ENCODE data around the gene CSPG4. TPM values are rescaled to one million over a fixed set of nuclear protein-coding genes. Genes with fewer than 3 reads are reported as not detected.

Gene CSPG4
- total RNA-seq, 1 donor from 2014 or later, result 0.07 TPM

- no peak overlapping the region for H3K4me3 Mint-ChIP-seq
- H3K36me3 Mint-ChIP-seq, result peaks cover 6% of the 10 kb centered on the region
- H3K27ac ChIP-seq, result no peak overlapping the region
- no peaks in the 10 kb centered on the region for H3K4me1 ChIP-seq
- TF ChIP-seq CTCF (IDR thresholded peaks at IDR 0.05) (no peak), EZH2 (IDR thresholded peaks at IDR 0.05) (no peak), EZH2phosphoT487 (IDR thresholded peaks at IDR 0.05) (no peak)
- peaks cover 3% of the 10 kb centered on the region for H3K4me1 Mint-ChIP-seq
- no peaks in the 10 kb centered on the region for H3K9me3 ChIP-seq (ENCODE audit: low read depth)
- H3K27me3 Mint-ChIP-seq (ENCODE audit: insufficient read depth, low read depth), result no peaks in the 10 kb centered on the region
- no peaks in the 10 kb centered on the region for H3K9me3 Mint-ChIP-seq
- no peaks in the 10 kb centered on the region for H3K27me3 ChIP-seq
- H2AFZ ChIP-seq (replicated peaks), result no peak overlapping the region
- no peaks in the 10 kb centered on the region for H3F3A ChIP-seq (ENCODE audit: low read depth)
- peaks cover 43% of the 10 kb centered on the region for H4K20me1 ChIP-seq (ENCODE audit: low read depth)
- no peak overlapping the region for H3K4me3 ChIP-seq
- no peak overlapping the region for H3K4me2 ChIP-seq
- no peak for DNase-seq (ENCODE audit: low spot score)
- no peak overlapping the region for H3K27ac Mint-ChIP-seq
- no peak overlapping the region for H3K9ac ChIP-seq
- peaks cover 10% of the 10 kb centered on the region for H3K79me2 ChIP-seq (ENCODE audit: low read depth)
- H3K36me3 ChIP-seq, result no peaks in the 10 kb centered on the region
Measured at GRCh38 chr15:75659141-75659771, 53.4 kb downstream of the CSPG4 start.

GRCh38 chr15:75656813-75657212 lies 55.8 kb downstream of the CSPG4 start:
- peaks cover 6% of the 10 kb centered on the region for H3K36me3 Mint-ChIP-seq
- Histone ChIP-seq H3K27me3 (no peaks in the 10 kb centered on the region), H3K9ac (no peak overlapping the region), H3K4me1 (peaks cover 18% of the 10 kb centered on the region), H3K4me3 (no peak overlapping the region), H3K27ac (no peak overlapping the region), H3K4me2 (no peak overlapping the region), H2AFZ (replicated peaks) (no peak overlapping the region), H3K9me3 (ENCODE audit: low read depth) (no peaks in the 10 kb centered on the region), H3F3A (ENCODE audit: low read depth) (no peaks in the 10 kb centered on the region), H4K20me1 (ENCODE audit: low read depth) (peaks cover 66% of the 10 kb centered on the region), H3K36me3 (no peaks in the 10 kb centered on the region), H3K79me2 (ENCODE audit: low read depth) (peaks cover 33% of the 10 kb centered on the region)
- no peaks in the 10 kb centered on the region for H3K27me3 Mint-ChIP-seq (ENCODE audit: insufficient read depth, low read depth)
- H3K4me1 Mint-ChIP-seq, result peaks cover 20% of the 10 kb centered on the region
- no peak overlapping the region for H3K27ac Mint-ChIP-seq
- H3K4me3 Mint-ChIP-seq, result no peak overlapping the region
- no peaks in the 10 kb centered on the region for H3K9me3 Mint-ChIP-seq
- no peak for DNase-seq (ENCODE audit: low spot score)
- no peak for TF ChIP-seq EZH2 (IDR thresholded peaks at IDR 0.05)
- no peak for TF ChIP-seq CTCF (IDR thresholded peaks at IDR 0.05)
- no peak for TF ChIP-seq EZH2phosphoT487 (IDR thresholded peaks at IDR 0.05)

GRCh38 chr15:75656331-75656730 lies 56.3 kb downstream of the CSPG4 start:
- Histone ChIP-seq H3K79me2 (ENCODE audit: low read depth) (peaks cover 38% of the 10 kb centered on the region), H3K27ac (no peak overlapping the region), H3K9me3 (ENCODE audit: low read depth) (no peaks in the 10 kb centered on the region), H3K4me1 (peaks cover 23% of the 10 kb centered on the region), H3K4me2 (no peak overlapping the region), H3F3A (ENCODE audit: low read depth) (no peaks in the 10 kb centered on the region), H2AFZ (replicated peaks) (no peak overlapping the region), H4K20me1 (ENCODE audit: low read depth) (peaks cover 70% of the 10 kb centered on the region), H3K4me3 (no peak overlapping the region), H3K9ac (no peak overlapping the region), H3K36me3 (no peaks in the 10 kb centered on the region), H3K27me3 (no peaks in the 10 kb centered on the region)
- Mint-ChIP-seq H3K4me1 (peaks cover 22% of the 10 kb centered on the region), H3K4me3 (no peak overlapping the region), H3K9me3 (no peaks in the 10 kb centered on the region), H3K27ac (no peak overlapping the region), H3K27me3 (ENCODE audit: insufficient read depth, low read depth) (no peaks in the 10 kb centered on the region), H3K36me3 (peaks cover 6% of the 10 kb centered on the region)
- no peak for TF ChIP-seq EZH2 (IDR thresholded peaks at IDR 0.05)
- no peak for TF ChIP-seq CTCF (IDR thresholded peaks at IDR 0.05)
- no peak for TF ChIP-seq EZH2phosphoT487 (IDR thresholded peaks at IDR 0.05)
- DNase-seq (ENCODE audit: low spot score), result no peak
